ENCODE results near the gene TRAK1. TPM values are rescaled to one million over a fixed set of nuclear protein-coding genes. Genes with fewer than 3 reads are reported as not detected.

Gene TRAK1
- total and polyA plus RNA-seq, 2 of the 4 experiments (the other 2 are of a cell fraction): 25.6 to 28.1 TPM

DNA sequence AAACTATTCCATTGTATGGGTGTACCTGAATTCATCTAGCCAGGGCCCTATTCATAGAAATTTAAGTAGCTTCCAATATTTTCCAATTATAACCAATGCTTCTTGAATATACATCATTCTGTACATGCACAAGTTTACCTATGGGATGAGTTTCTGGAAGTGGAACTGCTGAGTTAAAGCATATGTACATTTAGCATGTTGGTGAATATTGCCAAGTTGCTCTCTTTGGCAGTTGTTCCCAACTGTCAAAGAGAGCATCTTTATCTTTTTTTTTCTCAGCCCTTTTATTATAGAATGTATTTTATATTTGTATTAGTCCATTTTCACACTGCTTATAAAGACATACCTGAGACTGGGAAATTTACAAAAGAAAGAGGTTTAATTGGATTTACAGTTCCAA is 183.1 kb downstream of the TRAK1 start:
- Histone ChIP-seq H2AFZ (replicated peaks; ENCODE audit: low read length, poor library complexity) (no peak overlapping the region), H3K36me3 (ENCODE audit: control insufficient read depth, insufficient read depth, low read length) (no peaks in the 10 kb centered on the region), H3K4me3 (ENCODE audit: insufficient read depth, low read depth, low read length) (no peak overlapping the region), H4K5ac (ENCODE audit: low read depth, low read length) (no peak overlapping the region), H3K14ac (replicated peaks; ENCODE audit: low read depth, low read length) (no peak overlapping the region), H2BK120ac (ENCODE audit: low read depth, low read length) (no peak overlapping the region), H3K4me2 (ENCODE audit: low read depth, low read length) (no peak overlapping the region), H4K20me1 (ENCODE audit: insufficient read depth, low read length) (no peaks in the 10 kb centered on the region), H3K56ac (ENCODE audit: extremely low read depth, insufficient read depth, low read length) (no peak overlapping the region), H3K27me3 (ENCODE audit: control insufficient read depth, insufficient read depth, low read length) (peaks cover 9% of the 10 kb centered on the region; the same call in 1 of the 2 replicates), H4K8ac (ENCODE audit: low read depth in 2 of 2, low read length in 2 of 2) (no peak overlapping the region), H3K23ac (ENCODE audit: low read depth, low read length) (no peak overlapping the region), H3K27ac (ENCODE audit: insufficient read depth, low read length) (no peak overlapping the region), H2BK20ac (ENCODE audit: low read depth, low read length) (no peak overlapping the region), H2AK5ac (ENCODE audit: low read depth, low read length) (no peak overlapping the region), H3K4me1 (ENCODE audit: control insufficient read depth, insufficient read depth, low read length) (no peaks in the 10 kb centered on the region), H3K18ac (ENCODE audit: low read depth, low read length) (no peak overlapping the region), H2BK5ac (ENCODE audit: low read depth, low read length, poor library complexity, severe bottlenecking) (no peak overlapping the region), H3K9me3 (ENCODE audit: control insufficient read depth, insufficient read depth, low read length) (no peaks in the 10 kb centered on the region), H3K79me1 (ENCODE audit: low read depth in 1 of 2, low read length in 2 of 2) (no peaks in the 10 kb centered on the region), H4K91ac (ENCODE audit: insufficient read depth, low read depth, low read length) (no peak overlapping the region), H2AK9ac (replicated peaks; ENCODE audit: low read depth, low read length, poor library complexity) (no peak overlapping the region), H3K9ac (ENCODE audit: low read depth, low read length) (no peak overlapping the region), H3K4ac (ENCODE audit: low read depth, low read length) (no peak overlapping the region), H3K9me1 (ENCODE audit: insufficient read depth, low read length) (no peaks in the 10 kb centered on the region), H2BK15ac (ENCODE audit: low read depth, low read length) (no peak overlapping the region)
- POLR2A ChIA-PET (ENCODE audit: unreplicated experiment): no interaction called here
- TF ChIP-seq FOS (IDR thresholded peaks at IDR 0.05; ENCODE audit: low read depth, low read length) (no peak), MAZ (IDR thresholded peaks at IDR 0.05; ENCODE audit: borderline replicate concordance, low read depth, low read length) (no peak), BHLHE40 (IDR thresholded peaks at IDR 0.05; ENCODE audit: low read depth, low read length) (no peak), CHD1 (IDR thresholded peaks at IDR 0.05; ENCODE audit: low read depth, low read length) (no peak), RAD21 (IDR thresholded peaks at IDR 0.05; ENCODE audit: low read length) (no peak), CTCF (conservative IDR thresholded peaks at IDR 0.05; ENCODE audit: low read depth, low read length) (no peak), SMC3 (IDR thresholded peaks at IDR 0.05; ENCODE audit: low read depth, low read length) (no peak), ELK1 (IDR thresholded peaks at IDR 0.05; ENCODE audit: borderline replicate concordance, low read depth, low read length) (no peak), MXI1 (IDR thresholded peaks at IDR 0.05; ENCODE audit: borderline replicate concordance, low read depth, low read length) (no peak), CEBPB (IDR thresholded peaks at IDR 0.05; ENCODE audit: low read depth, low read length) (no peak)
- no peak for DNase-seq
- dilution Hi-C loops (cut with HindIII; ENCODE audit: low sequenced_read_pairs, unreplicated experiment) (no loop called here), intact Hi-C loops (cut with micrococcal nuclease) (no loop called here), in situ Hi-C loops (cut with MboI; ENCODE audit: low sequenced_read_pairs) (no loop called here)
- no peak for ATAC-seq (ENCODE audit: low read depth)
- CTCF ChIA-PET: no interaction called here
- no TSS peak for BruUV-seq (replicated peaks)
